A673 (cell line): ENCODE measurements around the gene ADRA2A. TPM values are rescaled to one million over a fixed set of nuclear protein-coding genes. Genes with fewer than 3 reads are reported as not detected.
A peak's percentile ranks its signal among the peaks of the same experiment; 100 is the strongest.

Experiments
- Bru-seq: library from RNA; stranded (reverse); fragments of 400-500 nt; gene quantifications from one replicate; lab custom pipeline; 2021; lab: Mats Ljungman, UMichigan
- BruChase-seq, 2 experiments: library from RNA; stranded (reverse); fragments of 400-500 nt; gene quantifications; one replicate each; lab custom pipeline; 2021; lab: Mats Ljungman, UMichigan
- BruUV-seq: library from RNA; stranded (reverse); fragments of 400-500 nt; replicated peaks from 2 replicates; lab custom pipeline; 2021; lab: Mats Ljungman, UMichigan
- CTCF ChIA-PET: fragments of 300-600 bp; sonication (Branson Sonifier 250); formaldehyde crosslinking; loops from one replicate; lab custom pipeline; 2022; ENCODE audit warnings: antibody characterized with exemption; lab: Charles Lee
- POLR2A ChIA-PET: fragments of 300-600 bp; sonication (Branson Sonifier 250); formaldehyde crosslinking; loops from one replicate; lab custom pipeline; 2022; ENCODE audit warnings: antibody characterized with exemption; ENCODE audit not compliant: low non-redundant PET; lab: Charles Lee
- DNase-seq: peaks from one replicate; pipeline ENCODE4 v3.0.0-alpha.2; 2015; ENCODE audit warnings: low spot score
- H3K27ac ChIP-seq: fragments of 200-600 bp; sonication (generic); 2 replicates; pipeline ENCODE4 v1.5.1; 2016; ENCODE audit warnings: mixed run types, low read depth, mild to moderate bottlenecking, mixed read lengths, antibody characterized with exemption, low read length; ENCODE audit not compliant: poor library complexity, severe bottlenecking
- H3K27me3 ChIP-seq: fragments of 200-600 bp; sonication (generic); replicated peaks from 2 replicates; pipeline ENCODE4 v1.6.1; 2017; ENCODE audit warnings: mixed run types, low read depth, mild to moderate bottlenecking, mixed read lengths, antibody characterized with exemption, low read length; ENCODE audit not compliant: insufficient read depth, poor library complexity
- H3K36me3 ChIP-seq: fragments of 200-600 bp; sonication (generic); 2 replicates; pipeline ENCODE4 v1.6.1; 2016; ENCODE audit warnings: mixed run types, mild to moderate bottlenecking, mixed read lengths, antibody characterized with exemption, low read length; ENCODE audit not compliant: insufficient read depth, poor library complexity, severe bottlenecking
- H3K4me1 ChIP-seq: fragments of 200-600 bp; sonication (generic); 2 replicates; pipeline ENCODE4 v1.6.1; 2017; ENCODE audit warnings: mixed run types, mild to moderate bottlenecking, mixed read lengths, antibody characterized with exemption, low read length; ENCODE audit not compliant: insufficient read depth, poor library complexity, severe bottlenecking
- H3K4me3 ChIP-seq: fragments of 200-600 bp; sonication (generic); 2 replicates; pipeline ENCODE4 v1.5.1; 2016; ENCODE audit warnings: low read depth, mixed run types, mild to moderate bottlenecking, mixed read lengths, low read length; ENCODE audit not compliant: poor library complexity, severe bottlenecking
- H3K9me3 ChIP-seq: fragments of 200-600 bp; sonication (generic); 2 replicates; pipeline ENCODE4 v1.6.1; 2016; ENCODE audit warnings: mixed run types, low read depth, mild to moderate bottlenecking, mixed read lengths, antibody characterized with exemption, low read length; ENCODE audit not compliant: poor library complexity, severe bottlenecking
- CTCF ChIP-seq: fragments of 300-800, 200-600 bp; sonication (generic); conservative IDR thresholded peaks from 2 replicates; pipeline ENCODE4 v1.5.1; 2017; ENCODE audit warnings: low read depth, mild to moderate bottlenecking, antibody characterized with exemption, low read length, moderate library complexity, mixed read lengths
- EZH2 ChIP-seq: fragments of 200-600 bp; sonication (generic); IDR thresholded peaks from 2 replicates; pipeline ENCODE4 v1.6.1; 2017; ENCODE audit warnings: borderline replicate concordance, low read depth, mild to moderate bottlenecking, mixed read lengths, antibody characterized with exemption, low read length; ENCODE audit not compliant: poor library complexity, severe bottlenecking
- intact Hi-C: fragments of 100-400 bp; cut with micrococcal nuclease; formaldehyde crosslinking; loops from one replicate; pipeline ENCODE4 v1.10.0; 2022; ENCODE audit not compliant: unreplicated experiment
- long read RNA-seq: library from polyadenylated mRNA; stranded (forward); transcript quantifications from one replicate; pipeline ENCODE4 v2.0.0, GENCODE V29; 2022
- total RNA-seq: library from RNA; stranded (reverse); gene quantifications from 2 replicates; pipeline ENCODE4 v1.2.3, GENCODE V29; 2021

The ADRA2A gene
- total RNA-seq (not detected in 2 replicates), Bru-seq, nascent RNA (percentile 14 among the genes with signal in this experiment), BruChase-seq, experiment 1, labeled RNA remaining after a 2-hour chase (not detected), BruChase-seq, experiment 2, labeled RNA remaining after a 6-hour chase (not detected)
- long read RNA-seq: 0 reads

- H3K4me1 ChIP-seq: peaks cover 18% of the 10 kb centered on the region
- H3K9me3 ChIP-seq: no peaks in the 10 kb centered on the region
- H3K4me3 ChIP-seq: peak within 1 kb of the TSS; percentile 51
- ChIA-PET POLR2A (interaction anchor here (0.6 kb wide), 1 partner anchor 159 kb away, joined by 4 read pairs; no protein-coding TSS in a partner anchor), CTCF (interaction anchor here (0.6 kb wide), 3 partner anchors 30 to 488 kb away, joined by 4 to 8 read pairs (median 6); no protein-coding TSS in a partner anchor)
- no TSS peak for BruUV-seq
- peak; percentile 60 for DNase-seq
- intact Hi-C loops: loop anchor here (5.0 to 10.0 kb wide), 3 partner anchors 128 to 1038 kb away; no protein-coding TSS in a partner anchor
- no peak within 1 kb of the TSS for H3K27ac ChIP-seq
- TF ChIP-seq EZH2 (no peak), CTCF (no peak)
- peaks cover 61% of the 10 kb centered on the region for H3K27me3 ChIP-seq
- H3K36me3 ChIP-seq: no peaks in the 10 kb centered on the region
Measured at GRCh38 chr10:111076682-111077478, at the start of gene ADRA2A. Gene ADRA2A, plus strand, starts transcription at chr10:111077029. Its CDS starts 968 bp downstream, at chr10:111077997.

- ChIA-PET POLR2A (no interaction called here), CTCF (interaction anchor here (0.6 kb wide), 1 partner anchor 282 kb away, joined by 3 read pairs; no protein-coding TSS in a partner anchor)
- intact Hi-C loops: no loop called here
- TF ChIP-seq CTCF (no peak), EZH2 (no peak)
- no peaks in the 10 kb centered on the region for H3K4me1 ChIP-seq
- H3K9me3 ChIP-seq: no peaks in the 10 kb centered on the region
- no peaks in the 10 kb centered on the region for H3K27me3 ChIP-seq
- no TSS peak for BruUV-seq
- H3K36me3 ChIP-seq: no peaks in the 10 kb centered on the region
- H3K4me3 ChIP-seq: no peak overlapping the region
- no peak for DNase-seq
- H3K27ac ChIP-seq: no peak overlapping the region
Measured at GRCh38 chr10:111030042-111030750, 46.6 kb upstream of the ADRA2A start.

- POLR2A ChIA-PET: no interaction called here
Measured at GRCh38 chr10:111034598-111035310, 42.1 kb upstream of the ADRA2A start.

More at GRCh38 chr10:111034598-111035310, 42.1 kb upstream of the ADRA2A start:
- Histone ChIP-seq H3K36me3 (no peaks in the 10 kb centered on the region), H3K4me3 (no peak overlapping the region), H3K4me1 (no peaks in the 10 kb centered on the region), H3K9me3 (peaks cover 3% of the 10 kb centered on the region), H3K27me3 (no peaks in the 10 kb centered on the region), H3K27ac (no peak overlapping the region)
- BruUV-seq: no TSS peak
- CTCF ChIA-PET: no interaction called here
- no peak for DNase-seq
- TF ChIP-seq EZH2: no peak
- no peak for TF ChIP-seq CTCF
- intact Hi-C loops: no loop called here
